DND-41 (cell line): ENCODE data around the gene EPB41.

Source experiments
- ATAC-seq: fragments of 200-7000 bp; cut with Tn5 transposase; 3 replicates; pipeline ENCODE4 v1.9.1; 2021; ENCODE audit warnings: low read depth; ENCODE audit not compliant: insufficient read depth
- DNase-seq: peaks from one replicate; pipeline ENCODE4 v3.0.0-alpha.2; 2020
- H2AFZ ChIP-seq: 2 replicates; pipeline ENCODE4 v1.6.0; 2012; ENCODE audit warnings: low read depth, low read length
- H3K27ac ChIP-seq: 2 replicates; pipeline ENCODE4 v1.5.1; 2012; ENCODE audit warnings: low read length, inconsistent platforms
- H3K27me3 ChIP-seq: fragments of 200-600 bp; sonication (generic); 2 replicates; pipeline ENCODE4 v1.6.0; 2012; ENCODE audit warnings: low read length, mild to moderate bottlenecking, inconsistent platforms; ENCODE audit not compliant: insufficient read depth, poor library complexity
- H3K36me3 ChIP-seq: 2 replicates; pipeline ENCODE4 v1.5.1; 2012; ENCODE audit warnings: low read length, inconsistent platforms; ENCODE audit not compliant: insufficient read depth
- H3K4me1 ChIP-seq: 2 replicates; pipeline ENCODE4 v1.5.1; 2012; ENCODE audit warnings: mild to moderate bottlenecking, low read length; ENCODE audit not compliant: insufficient read depth
- H3K4me2 ChIP-seq: 2 replicates; pipeline ENCODE4 v1.6.0; 2012; ENCODE audit warnings: mild to moderate bottlenecking, moderate library complexity, low read length, inconsistent platforms; ENCODE audit not compliant: insufficient read depth
- H3K4me3 ChIP-seq, 2 experiments: fragments of 200-600 bp in 1 of 2; shearing (Covaris generic) in 1 of 2; 2 replicates each; pipeline ENCODE4 v1.5.1; 2012 to 2016; ENCODE audit warnings: inconsistent platforms in 2 of 2, low read length in 2 of 2, mild to moderate bottlenecking in 2 of 2, low read depth in 1 of 2, moderate library complexity in 1 of 2
- H3K79me2 ChIP-seq: 2 replicates; pipeline ENCODE4 v1.6.0; 2012; ENCODE audit warnings: low read length, inconsistent platforms; ENCODE audit not compliant: insufficient read depth
- H3K9ac ChIP-seq: 2 replicates; pipeline ENCODE4 v1.6.0; 2012; ENCODE audit warnings: low read depth, mild to moderate bottlenecking, inconsistent platforms, low read length, moderate library complexity
- H3K9me3 ChIP-seq: 2 replicates; pipeline ENCODE4 v1.5.1; 2012; ENCODE audit warnings: low read length, moderate library complexity, mild to moderate bottlenecking, inconsistent platforms; ENCODE audit not compliant: insufficient read depth, severe bottlenecking
- H4K20me1 ChIP-seq: 2 replicates; pipeline ENCODE4 v1.6.0; 2012; ENCODE audit warnings: low read length; ENCODE audit not compliant: insufficient read depth
- EZH2 ChIP-seq: IDR thresholded peaks from 3 replicates; pipeline ENCODE4 v1.6.1; 2012; ENCODE audit warnings: borderline replicate concordance, low read depth, mild to moderate bottlenecking, moderate library complexity, low read length, inconsistent platforms; ENCODE audit not compliant: severe bottlenecking
- TF ChIP-seq, protein P1 (sequence below): IDR thresholded peaks from 2 replicates; pipeline ENCODE4 v1.5.1; 2012; ENCODE audit warnings: borderline replicate concordance, low read length, moderate library complexity, mild to moderate bottlenecking; ENCODE audit not compliant: poor library complexity, severe bottlenecking; ENCODE audit errors: extremely low read depth

The EPB41 gene

DNA sequence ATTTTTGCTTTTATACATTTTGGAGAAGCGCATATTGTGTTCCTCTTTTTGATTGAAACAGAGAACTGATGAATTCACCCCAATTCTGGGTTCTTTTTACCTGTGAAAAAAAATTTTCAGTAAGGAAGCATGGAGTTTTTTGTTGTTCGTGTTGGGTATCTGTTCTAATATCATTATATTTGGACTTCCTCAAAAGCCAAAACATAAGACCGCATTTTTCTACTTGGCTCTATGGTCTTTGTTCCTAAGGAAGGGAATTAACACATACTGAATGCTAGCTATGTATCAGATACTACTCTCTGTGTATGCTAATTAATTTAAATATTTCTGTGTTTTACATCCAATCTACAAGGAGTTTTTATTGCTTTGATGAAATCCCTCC lies 12.9 kb downstream of the EPB41 start:
- no peak for DNase-seq
- no peaks in the 10 kb centered on the region for H3K9me3 ChIP-seq
- TF ChIP-seq, protein P1, sequence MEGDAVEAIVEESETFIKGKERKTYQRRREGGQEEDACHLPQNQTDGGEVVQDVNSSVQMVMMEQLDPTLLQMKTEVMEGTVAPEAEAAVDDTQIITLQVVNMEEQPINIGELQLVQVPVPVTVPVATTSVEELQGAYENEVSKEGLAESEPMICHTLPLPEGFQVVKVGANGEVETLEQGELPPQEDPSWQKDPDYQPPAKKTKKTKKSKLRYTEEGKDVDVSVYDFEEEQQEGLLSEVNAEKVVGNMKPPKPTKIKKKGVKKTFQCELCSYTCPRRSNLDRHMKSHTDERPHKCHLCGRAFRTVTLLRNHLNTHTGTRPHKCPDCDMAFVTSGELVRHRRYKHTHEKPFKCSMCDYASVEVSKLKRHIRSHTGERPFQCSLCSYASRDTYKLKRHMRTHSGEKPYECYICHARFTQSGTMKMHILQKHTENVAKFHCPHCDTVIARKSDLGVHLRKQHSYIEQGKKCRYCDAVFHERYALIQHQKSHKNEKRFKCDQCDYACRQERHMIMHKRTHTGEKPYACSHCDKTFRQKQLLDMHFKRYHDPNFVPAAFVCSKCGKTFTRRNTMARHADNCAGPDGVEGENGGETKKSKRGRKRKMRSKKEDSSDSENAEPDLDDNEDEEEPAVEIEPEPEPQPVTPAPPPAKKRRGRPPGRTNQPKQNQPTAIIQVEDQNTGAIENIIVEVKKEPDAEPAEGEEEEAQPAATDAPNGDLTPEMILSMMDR = no peak
- TF ChIP-seq EZH2 = no peak
- H3K4me3 ChIP-seq = peak overlapping the region in 1 of 2 experiments; percentile 44; a peak in 2 of 4 replicates
- H3K9ac ChIP-seq = peak overlapping the region; percentile 51
- no peaks in the 10 kb centered on the region for H3K36me3 ChIP-seq
- peaks cover 89% of the 10 kb centered on the region for H3K79me2 ChIP-seq
- H3K27ac ChIP-seq = peak overlapping the region; percentile 82
- no peaks in the 10 kb centered on the region for H4K20me1 ChIP-seq
- ATAC-seq = no peak
- no peaks in the 10 kb centered on the region for H3K27me3 ChIP-seq
- peak overlapping the region; percentile 62 for H3K4me2 ChIP-seq
- peaks cover 42% of the 10 kb centered on the region for H3K4me1 ChIP-seq
- peak overlapping the region; percentile 16; the same call in 1 of the 2 replicates for H2AFZ ChIP-seq

DNA sequence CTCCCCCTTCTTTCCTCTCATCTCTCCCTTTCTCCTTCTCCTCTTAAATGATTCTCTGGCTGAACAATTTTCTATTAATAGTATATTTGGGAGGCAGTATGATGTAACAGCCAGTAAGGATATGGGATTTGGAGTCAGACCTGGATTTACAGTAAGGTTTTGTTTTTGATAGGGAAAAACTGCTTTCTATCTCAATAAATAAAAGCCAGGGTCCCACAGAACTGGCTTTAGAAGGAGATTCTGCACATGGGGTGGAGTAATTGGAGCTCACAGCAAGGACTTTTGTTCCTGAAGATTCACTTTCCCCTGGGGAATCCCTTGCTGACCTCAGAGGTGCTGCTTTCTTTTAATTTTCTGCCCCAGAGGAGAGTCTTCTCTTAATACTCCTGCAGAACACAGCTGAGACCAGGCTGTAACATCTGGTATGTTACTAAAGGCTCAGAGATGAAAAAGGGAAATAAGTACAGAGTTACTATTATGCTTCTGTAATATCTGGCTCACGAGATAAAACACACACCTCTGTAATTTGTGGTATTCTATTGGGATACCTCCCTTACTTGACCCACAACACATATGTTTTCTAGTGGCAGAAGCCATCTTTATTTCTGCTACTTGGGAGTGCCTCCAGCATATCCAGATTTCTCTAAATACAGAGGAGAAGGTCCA lies 13.4 kb downstream of the EPB41 start:
- Histone ChIP-seq H3K4me2 (peak overlapping the region; percentile 62), H2AFZ (no peak overlapping the region; the same call in 1 of the 2 replicates), H3K79me2 (peaks cover 89% of the 10 kb centered on the region), H3K27me3 (no peaks in the 10 kb centered on the region), H3K4me3 (peak overlapping the region in 1 of 2 experiments; percentile 44; a peak in 2 of 4 replicates), H3K9me3 (no peaks in the 10 kb centered on the region), H3K4me1 (peaks cover 42% of the 10 kb centered on the region), H3K9ac (peak overlapping the region; percentile 51), H4K20me1 (no peaks in the 10 kb centered on the region), H3K36me3 (no peaks in the 10 kb centered on the region), H3K27ac (peak overlapping the region; percentile 82)
- ATAC-seq = peak; percentile 21; the same call in 1 of the 3 replicates
- no peak for DNase-seq
- TF ChIP-seq, protein P1 = no peak
- no peak for TF ChIP-seq EZH2

DNA sequence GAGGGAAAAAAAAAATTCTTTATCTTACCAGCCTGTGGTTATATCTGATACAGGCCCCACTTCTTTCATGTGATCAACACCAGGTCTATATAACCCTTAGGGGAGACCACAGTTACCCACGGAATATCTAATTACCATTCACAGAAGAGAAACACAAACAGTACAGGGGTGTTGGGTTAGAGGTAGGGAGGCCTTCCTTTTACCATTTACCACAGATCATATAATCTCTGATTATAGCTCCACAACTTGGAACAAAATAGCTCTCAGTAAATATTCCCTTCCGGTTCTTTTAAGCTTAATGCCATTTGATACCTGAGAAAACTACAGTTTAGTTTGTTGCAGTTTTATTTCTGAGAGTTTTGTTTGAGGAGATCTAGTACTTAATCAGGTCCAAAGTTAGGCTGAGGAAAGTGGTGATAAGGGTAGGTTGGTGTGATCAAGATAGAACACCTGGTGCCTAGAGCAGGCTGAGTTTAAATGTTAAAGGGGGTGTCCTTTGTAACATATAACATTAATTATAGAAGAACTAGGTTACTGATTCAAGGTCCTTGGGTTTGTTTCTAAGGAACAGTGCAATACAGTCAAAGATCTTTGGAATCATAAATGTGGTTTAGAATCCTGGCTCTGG lies 14.1 kb downstream of the EPB41 start:
- Histone ChIP-seq H3K27me3 (no peaks in the 10 kb centered on the region), H3K27ac (peak overlapping the region; percentile 82), H3K4me2 (peak overlapping the region; percentile 62), H3K36me3 (no peaks in the 10 kb centered on the region), H2AFZ (no peak overlapping the region), H3K4me3 (no peak overlapping the region), H3K4me1 (peaks cover 46% of the 10 kb centered on the region), H3K9ac (peak overlapping the region; percentile 51; the same call in 1 of the 2 replicates), H3K9me3 (no peaks in the 10 kb centered on the region), H4K20me1 (peaks cover 5% of the 10 kb centered on the region; the same call in 1 of the 2 replicates), H3K79me2 (peaks cover 90% of the 10 kb centered on the region)
- DNase-seq = no peak
- no peak for TF ChIP-seq EZH2
- TF ChIP-seq, protein P1 = no peak
- 0 out of 3 replicates have a peak, but pooled peaks have one; percentile 35 for ATAC-seq
